Neural cell (in vitro differentiated cells): ENCODE results near the gene VPS35L. TPM values are rescaled to one million over a fixed set of nuclear protein-coding genes. Genes with fewer than 3 reads are reported as not detected.

Experiments
- H2AFZ ChIP-seq: fragments of 200-600, 300-800 bp; sonication (generic), shearing (Covaris generic); 2 replicates; pipeline ENCODE4 v1.6.0; 2014; ENCODE audit warnings: low read depth, mild to moderate bottlenecking, antibody characterized with exemption, low read length, moderate library complexity
- H3F3A ChIP-seq: fragments of 200-600 bp; shearing (Covaris generic); 2 replicates; pipeline ENCODE4 v1.6.1; 2016; ENCODE audit warnings: mild to moderate bottlenecking, moderate library complexity, mixed read lengths, antibody characterized with exemption, low read length; ENCODE audit not compliant: insufficient read depth, poor library complexity, severe bottlenecking
- H3K27ac ChIP-seq: fragments of 200-600, 300-800 bp; sonication (generic), shearing (Covaris generic); 2 replicates; pipeline ENCODE4 v1.5.1; 2014; ENCODE audit warnings: mild to moderate bottlenecking, low read length, moderate library complexity
- H3K27me3 ChIP-seq: fragments of 300-800, 200-600 bp; sonication (generic), shearing (Covaris generic); 2 replicates; pipeline ENCODE4 v1.6.0; 2014; ENCODE audit warnings: mild to moderate bottlenecking, low read depth, low read length, moderate library complexity; ENCODE audit not compliant: insufficient read depth
- H3K36me3 ChIP-seq: fragments of 300-800, 200-600 bp; sonication (generic), shearing (Covaris generic); 2 replicates; pipeline ENCODE4 v1.5.1; 2014; ENCODE audit warnings: mild to moderate bottlenecking, antibody characterized with exemption, low read length, moderate library complexity; ENCODE audit not compliant: insufficient read depth
- H3K4me2 ChIP-seq: fragments of 300-800, 200-600 bp; sonication (generic), shearing (Covaris generic); 2 replicates; pipeline ENCODE4 v1.6.0; 2014; ENCODE audit warnings: mild to moderate bottlenecking, low read length
- H3K4me3 ChIP-seq: fragments of 300-800, 200-600 bp; sonication (generic), shearing (Covaris generic); 2 replicates; pipeline ENCODE4 v1.5.1; 2014; ENCODE audit warnings: mild to moderate bottlenecking, low read length, moderate library complexity
- H3K79me2 ChIP-seq: fragments of 200-600 bp; shearing (Covaris generic); replicated peaks from 2 replicates; pipeline ENCODE4 v1.6.0; 2014; ENCODE audit warnings: mild to moderate bottlenecking, low read length, moderate library complexity; ENCODE audit not compliant: insufficient read depth
- H3K9ac ChIP-seq: fragments of 300-800, 200-600 bp; sonication (generic), shearing (Covaris generic); 2 replicates; pipeline ENCODE4 v1.6.1; 2016; ENCODE audit warnings: mild to moderate bottlenecking, low read length, mixed read lengths
- H3K9me2 ChIP-seq: fragments of 200-600 bp; shearing (Covaris generic); 2 replicates; pipeline ENCODE4 v1.6.1; 2016; ENCODE audit warnings: mild to moderate bottlenecking, low read length, mixed read lengths; ENCODE audit not compliant: insufficient read depth
- H3K9me3 ChIP-seq: fragments of 200-600, 300-800 bp; sonication (generic), shearing (Covaris generic); 2 replicates; pipeline ENCODE4 v1.6.1; 2016; ENCODE audit warnings: mild to moderate bottlenecking, mixed run types, low read length, moderate library complexity, mixed read lengths
- H4K20me1 ChIP-seq: fragments of 200-600 bp; shearing (Covaris generic); 2 replicates; pipeline ENCODE4 v1.6.1; 2016; ENCODE audit warnings: mild to moderate bottlenecking, mixed run types; ENCODE audit not compliant: insufficient read depth
- EP300 ChIP-seq: fragments of 450-650 bp; conservative IDR thresholded peaks from 2 replicates; pipeline ENCODE4 v1.6.1; 2014; ENCODE audit warnings: antibody characterized with exemption, mild to moderate bottlenecking, moderate library complexity; ENCODE audit not compliant: poor library complexity, severe bottlenecking
- EZH2 ChIP-seq: fragments of 200-600, 300-800 bp; shearing (Covaris generic), sonication (generic); IDR thresholded peaks from 2 replicates; pipeline ENCODE4 v1.6.1; 2014; ENCODE audit warnings: antibody characterized with exemption, low read length, borderline replicate concordance, mild to moderate bottlenecking; ENCODE audit not compliant: insufficient read depth, poor library complexity, severe bottlenecking
- MXI1 ChIP-seq: fragments of 450-650 bp; conservative IDR thresholded peaks from 2 replicates; pipeline ENCODE4 v1.6.1; 2014; ENCODE audit warnings: antibody characterized with exemption, mild to moderate bottlenecking; ENCODE audit not compliant: poor library complexity, severe bottlenecking
- POLR2AphosphoS5 ChIP-seq: IDR thresholded peaks from 2 replicates; pipeline ENCODE4 v1.6.1; 2012
- RAD21 ChIP-seq: fragments of 450-650 bp; conservative IDR thresholded peaks from 2 replicates; pipeline ENCODE4 v1.6.1; 2014; ENCODE audit warnings: antibody characterized with exemption, mild to moderate bottlenecking, moderate library complexity
- SMC3 ChIP-seq: fragments of 450-650 bp; conservative IDR thresholded peaks from 2 replicates; pipeline ENCODE4 v1.6.1; 2014; ENCODE audit warnings: antibody characterized with exemption, mild to moderate bottlenecking, moderate library complexity; ENCODE audit not compliant: poor library complexity
- TAF1 ChIP-seq: IDR thresholded peaks from 2 replicates; pipeline ENCODE4 v1.6.1; 2012; ENCODE audit warnings: low read depth
- polyA plus RNA-seq: library from polyadenylated mRNA; depleted of rRNA; stranded (reverse); fragments of >200 nt; gene quantifications from 2 replicates; pipeline ENCODE4 v1.2.3, GENCODE V29; 2014
- TF ChIP-seq, protein P1 (sequence below): IDR thresholded peaks from 2 replicates; pipeline ENCODE4 v1.6.1; 2012; ENCODE audit warnings: borderline replicate concordance
- TF ChIP-seq, protein P2 (sequence below): fragments of 450-650 bp; IDR thresholded peaks from 2 replicates; pipeline ENCODE4 v1.5.1; 2014; ENCODE audit warnings: antibody characterized with exemption, mild to moderate bottlenecking, moderate library complexity; ENCODE audit not compliant: poor library complexity, severe bottlenecking

Gene VPS35L
- polyA plus RNA-seq, 1 donor from 2014 or later = 29.8 TPM

- H3K4me3 ChIP-seq = no peak overlapping the region
- H4K20me1 ChIP-seq = no peaks in the 10 kb centered on the region
- H3K27ac ChIP-seq = no peak overlapping the region
- H3F3A ChIP-seq = no peaks in the 10 kb centered on the region
- no peaks in the 10 kb centered on the region for H3K9me2 ChIP-seq
- H3K27me3 ChIP-seq = no peaks in the 10 kb centered on the region
- H3K9ac ChIP-seq = no peak overlapping the region
- H2AFZ ChIP-seq = no peak overlapping the region
- H3K9me3 ChIP-seq = no peaks in the 10 kb centered on the region
- no peak overlapping the region for H3K4me2 ChIP-seq
- no peak for TF ChIP-seq POLR2AphosphoS5
- no peak for TF ChIP-seq RAD21
- no peak for TF ChIP-seq TAF1
- TF ChIP-seq EZH2 = no peak
- TF ChIP-seq EP300 = no peak
- TF ChIP-seq MXI1 = no peak
- TF ChIP-seq SMC3 = no peak
- TF ChIP-seq, protein P1, sequence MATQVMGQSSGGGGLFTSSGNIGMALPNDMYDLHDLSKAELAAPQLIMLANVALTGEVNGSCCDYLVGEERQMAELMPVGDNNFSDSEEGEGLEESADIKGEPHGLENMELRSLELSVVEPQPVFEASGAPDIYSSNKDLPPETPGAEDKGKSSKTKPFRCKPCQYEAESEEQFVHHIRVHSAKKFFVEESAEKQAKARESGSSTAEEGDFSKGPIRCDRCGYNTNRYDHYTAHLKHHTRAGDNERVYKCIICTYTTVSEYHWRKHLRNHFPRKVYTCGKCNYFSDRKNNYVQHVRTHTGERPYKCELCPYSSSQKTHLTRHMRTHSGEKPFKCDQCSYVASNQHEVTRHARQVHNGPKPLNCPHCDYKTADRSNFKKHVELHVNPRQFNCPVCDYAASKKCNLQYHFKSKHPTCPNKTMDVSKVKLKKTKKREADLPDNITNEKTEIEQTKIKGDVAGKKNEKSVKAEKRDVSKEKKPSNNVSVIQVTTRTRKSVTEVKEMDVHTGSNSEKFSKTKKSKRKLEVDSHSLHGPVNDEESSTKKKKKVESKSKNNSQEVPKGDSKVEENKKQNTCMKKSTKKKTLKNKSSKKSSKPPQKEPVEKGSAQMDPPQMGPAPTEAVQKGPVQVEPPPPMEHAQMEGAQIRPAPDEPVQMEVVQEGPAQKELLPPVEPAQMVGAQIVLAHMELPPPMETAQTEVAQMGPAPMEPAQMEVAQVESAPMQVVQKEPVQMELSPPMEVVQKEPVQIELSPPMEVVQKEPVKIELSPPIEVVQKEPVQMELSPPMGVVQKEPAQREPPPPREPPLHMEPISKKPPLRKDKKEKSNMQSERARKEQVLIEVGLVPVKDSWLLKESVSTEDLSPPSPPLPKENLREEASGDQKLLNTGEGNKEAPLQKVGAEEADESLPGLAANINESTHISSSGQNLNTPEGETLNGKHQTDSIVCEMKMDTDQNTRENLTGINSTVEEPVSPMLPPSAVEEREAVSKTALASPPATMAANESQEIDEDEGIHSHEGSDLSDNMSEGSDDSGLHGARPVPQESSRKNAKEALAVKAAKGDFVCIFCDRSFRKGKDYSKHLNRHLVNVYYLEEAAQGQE = no peak
- TF ChIP-seq, protein P2, sequence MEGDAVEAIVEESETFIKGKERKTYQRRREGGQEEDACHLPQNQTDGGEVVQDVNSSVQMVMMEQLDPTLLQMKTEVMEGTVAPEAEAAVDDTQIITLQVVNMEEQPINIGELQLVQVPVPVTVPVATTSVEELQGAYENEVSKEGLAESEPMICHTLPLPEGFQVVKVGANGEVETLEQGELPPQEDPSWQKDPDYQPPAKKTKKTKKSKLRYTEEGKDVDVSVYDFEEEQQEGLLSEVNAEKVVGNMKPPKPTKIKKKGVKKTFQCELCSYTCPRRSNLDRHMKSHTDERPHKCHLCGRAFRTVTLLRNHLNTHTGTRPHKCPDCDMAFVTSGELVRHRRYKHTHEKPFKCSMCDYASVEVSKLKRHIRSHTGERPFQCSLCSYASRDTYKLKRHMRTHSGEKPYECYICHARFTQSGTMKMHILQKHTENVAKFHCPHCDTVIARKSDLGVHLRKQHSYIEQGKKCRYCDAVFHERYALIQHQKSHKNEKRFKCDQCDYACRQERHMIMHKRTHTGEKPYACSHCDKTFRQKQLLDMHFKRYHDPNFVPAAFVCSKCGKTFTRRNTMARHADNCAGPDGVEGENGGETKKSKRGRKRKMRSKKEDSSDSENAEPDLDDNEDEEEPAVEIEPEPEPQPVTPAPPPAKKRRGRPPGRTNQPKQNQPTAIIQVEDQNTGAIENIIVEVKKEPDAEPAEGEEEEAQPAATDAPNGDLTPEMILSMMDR = no peak
- H3K79me2 ChIP-seq = no peaks in the 10 kb centered on the region
- H3K36me3 ChIP-seq = no peaks in the 10 kb centered on the region
Observed at GRCh38 chr16:19589106-19589505, 33.6 kb downstream of the VPS35L start.

DNA sequence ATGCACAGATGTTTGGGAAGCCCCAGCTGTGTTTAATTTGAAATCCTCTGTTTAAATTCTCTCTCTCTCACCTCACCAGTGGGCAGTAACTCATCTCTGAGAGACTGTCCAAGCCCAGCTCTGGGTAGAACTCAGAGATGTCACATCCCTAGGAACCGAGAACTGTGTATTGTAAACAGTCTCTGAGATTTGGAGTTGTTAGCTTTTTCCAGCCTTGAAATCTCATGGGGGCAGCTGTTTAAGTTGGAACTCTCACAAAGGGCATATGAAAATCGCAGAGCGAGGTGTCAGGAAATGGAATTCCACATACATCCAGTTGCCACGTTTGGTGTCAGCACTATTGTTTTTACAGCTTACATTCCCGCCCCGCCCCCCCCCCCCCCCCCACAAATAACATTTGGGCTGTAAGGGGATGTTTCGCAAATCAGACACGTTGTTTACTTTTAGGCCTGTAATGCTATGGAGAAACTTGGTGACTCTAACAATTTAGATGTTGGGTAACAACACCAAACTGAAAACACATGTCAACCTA, 34.3 kb downstream of the VPS35L start:
- Histone ChIP-seq H4K20me1 (no peaks in the 10 kb centered on the region), H3K36me3 (no peaks in the 10 kb centered on the region), H3K4me2 (no peak overlapping the region), H3K9me3 (no peaks in the 10 kb centered on the region), H3F3A (no peaks in the 10 kb centered on the region), H3K4me3 (no peak overlapping the region), H3K27ac (no peak overlapping the region), H3K27me3 (no peaks in the 10 kb centered on the region), H3K9me2 (no peaks in the 10 kb centered on the region), H2AFZ (no peak overlapping the region), H3K9ac (no peak overlapping the region), H3K79me2 (no peaks in the 10 kb centered on the region)
- no peak for TF ChIP-seq RAD21
- TF ChIP-seq, protein P2 = no peak
- no peak for TF ChIP-seq EZH2
- TF ChIP-seq EP300 = no peak
- no peak for TF ChIP-seq MXI1
- TF ChIP-seq, protein P1 = no peak
